ENCODE data around the gene RETSAT.

The RETSAT gene

DNA sequence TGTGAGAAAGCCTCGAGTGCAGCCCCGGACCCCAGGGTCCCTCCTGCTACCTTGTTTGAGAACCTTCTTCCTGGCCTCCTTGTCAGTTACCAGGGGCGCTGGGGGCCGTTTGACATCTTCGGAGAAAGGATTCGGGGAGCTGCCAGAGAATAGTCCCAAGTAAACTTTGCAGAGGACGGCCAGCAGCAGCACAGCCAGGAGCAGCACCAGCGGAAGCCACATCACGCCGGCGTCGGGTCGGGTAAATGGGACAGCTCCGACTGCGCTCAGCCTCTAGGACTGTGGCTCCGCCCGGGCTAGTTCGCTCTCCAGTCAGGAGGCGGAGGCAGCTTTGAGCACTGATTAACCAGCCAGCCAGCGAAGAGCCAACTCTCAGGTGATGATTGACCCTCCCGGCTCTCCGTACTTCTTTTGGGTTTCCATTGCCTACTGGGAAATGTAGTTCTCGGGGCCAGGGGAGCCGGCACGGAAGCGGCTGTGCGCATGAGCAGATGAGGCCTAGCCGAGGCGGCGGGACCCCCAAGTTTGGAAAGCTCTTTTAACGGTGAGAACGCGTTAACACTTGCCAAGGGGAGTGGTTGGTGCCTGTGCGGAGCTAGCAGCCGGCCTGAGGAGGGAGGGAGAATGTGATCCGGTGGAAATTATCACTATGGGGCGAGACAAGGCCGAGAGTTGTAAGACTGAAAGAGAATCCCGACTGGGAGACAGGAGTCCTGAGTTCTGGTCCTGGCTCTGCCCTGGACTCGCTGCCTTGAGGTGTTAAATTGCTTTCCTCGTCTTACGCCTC lies at the start of gene RETSAT, which contains the start of gene ELMOD3:
Gene RETSAT, minus strand, starts transcription at position 243 of the 787 bp plus-strand sequence. Its CDS starts 21 bp downstream, at position 222.
Gene ELMOD3, plus strand, starts transcription at position 484 of the 787 bp plus-strand sequence. CDS start 2,430 bp downstream, outside the sequence.
- Histone ChIP-seq H3K9me3 (ENCODE audit: control insufficient read depth in 2 of 2, low read length in 2 of 2) (no peaks in the 10 kb centered on the region), H3K27ac (ENCODE audit: low read length) (peak within 1 kb of the TSS; percentile 90), H3K4me3 (ENCODE audit: low read length in 2 of 2) (peak within 1 kb of the TSS; percentile 99 to 100), H3K27me3 (ENCODE audit: control insufficient read depth in 1 of 2, insufficient read depth in 2 of 2, low read length in 2 of 2) (no peaks in the 10 kb centered on the region), H3K9ac (ENCODE audit: low read length in 2 of 2) (peak within 1 kb of the TSS; percentile 98 to 99), H3K4me1 (ENCODE audit: control insufficient read depth, insufficient read depth, low read length) (peaks cover 28% of the 10 kb centered on the region), H3K36me3 (ENCODE audit: control insufficient read depth in 2 of 2, insufficient read depth in 2 of 2, low read length in 2 of 2) (peaks cover 19 to 30% of the 10 kb centered on the region in 2 donors)

DNA sequence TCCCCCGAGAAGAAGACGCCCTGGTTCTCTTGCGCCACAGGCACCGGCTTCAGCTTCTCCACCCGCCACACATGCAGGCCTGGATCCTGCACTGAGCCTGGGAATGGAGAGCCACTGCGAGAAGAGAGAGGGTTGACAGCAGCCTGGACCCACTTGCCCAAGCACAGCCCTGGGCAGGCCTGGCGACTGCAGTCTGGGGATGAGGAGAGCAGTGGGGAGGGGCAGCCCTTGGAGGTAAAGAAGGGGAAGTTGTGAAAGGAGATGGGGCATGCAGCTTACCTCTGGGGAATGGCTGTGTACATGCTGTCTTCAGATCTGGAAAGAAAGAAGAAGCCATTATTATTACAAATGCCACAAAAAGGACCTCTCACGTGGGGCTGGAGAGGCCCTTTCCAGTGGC lies 47.5 kb upstream of the RETSAT start:
- H3K9ac ChIP-seq (ENCODE audit: low read length in 2 of 2) = no peak overlapping the region
- no peak overlapping the region for H3K27ac ChIP-seq (ENCODE audit: low read length)
- H3K27me3 ChIP-seq (ENCODE audit: control insufficient read depth in 1 of 2, insufficient read depth in 2 of 2, low read length in 2 of 2) = no peaks in the 10 kb centered on the region
- H3K36me3 ChIP-seq (ENCODE audit: control insufficient read depth in 2 of 2, insufficient read depth in 2 of 2, low read length in 2 of 2) = peaks cover 0 to 2% of the 10 kb centered on the region in 2 donors
- H3K4me1 ChIP-seq (ENCODE audit: control insufficient read depth, insufficient read depth, low read length) = peaks cover 19% of the 10 kb centered on the region
- H3K4me3 ChIP-seq (ENCODE audit: low read length in 2 of 2) = no peak overlapping the region
- no peaks in the 10 kb centered on the region for H3K9me3 ChIP-seq (ENCODE audit: control insufficient read depth in 2 of 2, low read length in 2 of 2)

DNA sequence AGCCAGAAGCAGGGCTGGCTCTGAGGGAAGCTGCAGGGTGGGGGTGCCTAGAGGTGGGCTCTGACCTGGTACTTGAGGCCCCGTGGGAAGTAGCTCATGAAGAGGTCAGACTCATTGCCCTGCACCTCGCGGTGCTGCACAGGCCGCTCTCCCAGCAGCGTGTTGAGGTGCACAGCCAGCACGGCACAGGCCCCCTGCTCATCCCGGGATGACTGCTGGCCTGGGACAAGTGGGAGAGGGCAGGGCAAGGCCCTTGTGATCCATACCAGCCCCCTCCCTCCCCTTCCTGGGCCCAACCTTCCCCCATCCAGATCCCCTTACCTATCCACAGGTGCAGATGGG lies 47.1 kb upstream of the RETSAT start:
- Histone ChIP-seq H3K27ac (ENCODE audit: low read length) (no peak overlapping the region), H3K36me3 (ENCODE audit: control insufficient read depth in 2 of 2, insufficient read depth in 2 of 2, low read length in 2 of 2) (peaks cover 0 to 2% of the 10 kb centered on the region in 2 donors), H3K9me3 (ENCODE audit: control insufficient read depth in 2 of 2, low read length in 2 of 2) (no peaks in the 10 kb centered on the region), H3K4me1 (ENCODE audit: control insufficient read depth, insufficient read depth, low read length) (peaks cover 24% of the 10 kb centered on the region), H3K27me3 (ENCODE audit: control insufficient read depth in 1 of 2, insufficient read depth in 2 of 2, low read length in 2 of 2) (no peaks in the 10 kb centered on the region), H3K4me3 (ENCODE audit: low read length in 2 of 2) (no peak overlapping the region), H3K9ac (ENCODE audit: low read length in 2 of 2) (no peak overlapping the region)

DNA sequence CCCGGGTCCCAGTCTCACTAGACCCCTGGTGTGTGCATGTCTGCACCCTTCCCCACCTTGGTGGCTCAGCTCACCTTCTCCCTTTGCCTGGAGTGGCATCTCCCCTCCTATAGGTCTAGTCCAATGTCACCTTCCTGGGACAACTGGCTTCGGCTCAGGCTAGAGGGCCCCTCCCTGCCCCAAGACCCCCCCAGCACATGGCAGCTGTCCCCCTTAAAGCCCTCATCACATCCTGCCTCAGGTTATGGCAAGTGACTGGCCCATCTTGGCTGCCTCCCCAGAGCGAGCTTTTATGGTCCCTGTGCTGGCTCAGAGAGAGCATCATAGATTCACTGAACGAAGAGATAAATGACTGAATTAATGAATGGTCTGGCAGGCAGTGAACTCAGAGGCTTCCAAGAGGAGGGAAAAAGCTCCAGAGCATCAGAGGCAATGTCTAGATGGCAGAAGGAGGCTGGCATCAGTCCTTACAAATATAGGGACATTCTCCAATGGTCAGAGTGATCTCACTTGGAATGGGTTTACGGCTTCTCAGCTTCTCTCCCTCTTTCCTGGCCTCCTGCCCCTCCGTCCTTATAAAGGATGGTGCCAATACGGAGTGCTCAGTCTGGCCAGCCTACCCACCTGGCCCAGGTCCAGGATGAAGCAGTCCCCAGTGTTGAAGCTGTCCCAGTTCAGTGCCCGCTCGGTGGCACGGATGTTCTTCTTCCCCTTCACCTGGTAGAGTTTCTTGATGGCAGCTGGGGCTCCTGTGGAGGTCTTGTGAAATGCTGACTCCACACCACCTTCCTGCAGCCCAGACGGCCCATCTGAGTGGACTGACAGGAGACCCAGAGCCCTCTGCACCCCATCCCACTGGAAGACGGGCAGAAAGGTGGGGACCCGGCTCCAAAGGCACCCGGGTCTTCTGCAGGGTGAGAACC lies 46.5 kb upstream of the RETSAT start:
- peaks cover 0 to 2% of the 10 kb centered on the region in 2 donors for H3K36me3 ChIP-seq (ENCODE audit: control insufficient read depth in 2 of 2, insufficient read depth in 2 of 2, low read length in 2 of 2)
- no peaks in the 10 kb centered on the region for H3K9me3 ChIP-seq (ENCODE audit: control insufficient read depth in 2 of 2, low read length in 2 of 2)
- H3K4me3 ChIP-seq (ENCODE audit: low read length in 2 of 2) = no peak overlapping the region
- peak overlapping the region; percentile 24 for H3K27ac ChIP-seq (ENCODE audit: low read length)
- no peak overlapping the region for H3K9ac ChIP-seq (ENCODE audit: low read length in 2 of 2)
- peaks cover 29% of the 10 kb centered on the region for H3K4me1 ChIP-seq (ENCODE audit: control insufficient read depth, insufficient read depth, low read length)
- no peaks in the 10 kb centered on the region for H3K27me3 ChIP-seq (ENCODE audit: control insufficient read depth in 1 of 2, insufficient read depth in 2 of 2, low read length in 2 of 2)

DNA sequence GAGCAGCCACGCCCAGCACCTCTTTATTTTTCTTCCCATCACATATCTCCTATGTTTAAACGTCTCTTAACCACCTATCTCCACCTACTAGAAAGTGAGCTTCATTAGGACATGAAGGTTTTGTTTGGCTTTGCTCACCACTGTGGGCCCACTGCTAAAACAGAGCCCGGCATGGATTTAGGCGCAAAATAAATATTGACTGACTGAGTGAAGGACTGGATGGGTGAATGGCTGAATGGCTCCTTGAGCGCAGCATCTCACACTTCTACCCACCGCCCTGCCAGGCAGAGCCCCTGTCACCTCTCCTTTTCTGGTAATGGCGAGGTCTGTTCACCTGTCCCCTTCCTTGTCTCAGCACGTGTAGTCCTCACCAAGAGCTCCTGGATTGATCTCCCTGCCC lies 45.7 kb upstream of the RETSAT start:
- peaks cover 0 to 2% of the 10 kb centered on the region in 2 donors for H3K36me3 ChIP-seq (ENCODE audit: control insufficient read depth in 2 of 2, insufficient read depth in 2 of 2, low read length in 2 of 2)
- H3K27me3 ChIP-seq (ENCODE audit: control insufficient read depth in 1 of 2, insufficient read depth in 2 of 2, low read length in 2 of 2) = no peaks in the 10 kb centered on the region
- H3K4me3 ChIP-seq (ENCODE audit: low read length in 2 of 2) = no peak overlapping the region
- H3K9ac ChIP-seq (ENCODE audit: low read length in 2 of 2) = no peak overlapping the region
- peaks cover 32% of the 10 kb centered on the region for H3K4me1 ChIP-seq (ENCODE audit: control insufficient read depth, insufficient read depth, low read length)
- H3K9me3 ChIP-seq (ENCODE audit: control insufficient read depth in 2 of 2, low read length in 2 of 2) = no peaks in the 10 kb centered on the region
- H3K27ac ChIP-seq (ENCODE audit: low read length) = no peak overlapping the region

DNA sequence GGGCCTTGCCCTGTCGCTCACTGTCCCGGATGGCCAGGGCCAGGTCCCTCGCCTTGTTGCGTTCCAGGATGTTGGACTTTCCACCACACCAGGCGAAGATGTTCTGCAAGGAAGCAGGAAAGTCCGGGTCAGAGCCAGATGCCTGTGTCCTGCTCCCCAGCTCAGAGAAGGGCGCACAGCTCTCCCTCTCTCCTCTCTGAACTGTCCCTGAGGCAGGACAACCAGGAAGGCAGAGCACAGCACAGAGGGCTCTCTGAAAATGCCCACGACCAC lies 44.8 kb upstream of the RETSAT start:
- Histone ChIP-seq H3K4me1 (ENCODE audit: control insufficient read depth, insufficient read depth, low read length) (peaks cover 40% of the 10 kb centered on the region), H3K36me3 (ENCODE audit: control insufficient read depth in 2 of 2, insufficient read depth in 2 of 2, low read length in 2 of 2) (peaks cover 0 to 4% of the 10 kb centered on the region in 2 donors), H3K9me3 (ENCODE audit: control insufficient read depth in 2 of 2, low read length in 2 of 2) (no peaks in the 10 kb centered on the region), H3K27ac (ENCODE audit: low read length) (peak overlapping the region; percentile 66), H3K9ac (ENCODE audit: low read length in 2 of 2) (no peak overlapping the region), H3K27me3 (ENCODE audit: control insufficient read depth in 1 of 2, insufficient read depth in 2 of 2, low read length in 2 of 2) (no peaks in the 10 kb centered on the region), H3K4me3 (ENCODE audit: low read length in 2 of 2) (no peak overlapping the region)

DNA sequence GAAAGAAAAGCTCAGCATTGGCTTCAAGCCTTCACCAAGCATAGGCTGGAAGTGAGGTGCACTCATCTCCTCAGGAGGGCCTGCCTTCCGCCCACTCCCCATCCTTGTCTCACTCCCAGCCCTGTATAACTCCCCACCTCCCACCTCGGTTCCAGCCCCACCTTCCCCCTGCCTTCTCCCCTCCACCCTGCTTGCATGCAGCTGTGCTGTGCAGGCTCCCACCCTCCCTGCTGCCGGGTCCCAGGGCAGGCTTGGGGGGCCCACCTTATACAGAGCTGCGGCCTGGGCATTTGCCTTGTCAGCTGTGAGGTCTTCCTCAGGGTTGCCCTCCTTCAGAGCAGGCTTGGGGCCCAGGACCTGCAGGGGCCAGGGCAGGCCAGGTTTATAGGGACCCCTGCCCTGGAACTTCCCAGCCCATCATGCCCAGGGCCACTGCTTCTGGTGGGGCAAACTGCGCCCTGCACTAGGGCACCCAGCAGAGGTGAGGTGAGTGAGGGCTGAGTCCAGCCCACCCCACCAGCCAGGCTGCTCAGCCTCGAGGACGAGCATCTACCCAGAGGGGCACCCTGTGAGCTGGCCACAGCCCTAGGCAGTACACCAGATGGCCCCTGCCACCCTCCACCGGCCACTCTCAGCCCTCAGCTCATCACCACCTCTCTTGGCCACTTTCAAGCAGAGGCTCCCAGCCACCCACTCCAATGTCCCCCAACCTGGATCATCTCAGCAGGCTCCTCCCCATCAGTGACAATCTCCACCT lies 44.3 kb upstream of the RETSAT start:
- Histone ChIP-seq H3K4me1 (ENCODE audit: control insufficient read depth, insufficient read depth, low read length) (peaks cover 42% of the 10 kb centered on the region), H3K36me3 (ENCODE audit: control insufficient read depth in 2 of 2, insufficient read depth in 2 of 2, low read length in 2 of 2) (peaks cover 0 to 5% of the 10 kb centered on the region in 2 donors), H3K9ac (ENCODE audit: low read length in 2 of 2) (no peak overlapping the region), H3K9me3 (ENCODE audit: control insufficient read depth in 2 of 2, low read length in 2 of 2) (no peaks in the 10 kb centered on the region), H3K27ac (ENCODE audit: low read length) (peak overlapping the region; percentile 66), H3K27me3 (ENCODE audit: control insufficient read depth in 1 of 2, insufficient read depth in 2 of 2, low read length in 2 of 2) (no peaks in the 10 kb centered on the region), H3K4me3 (ENCODE audit: low read length in 2 of 2) (no peak overlapping the region)

DNA sequence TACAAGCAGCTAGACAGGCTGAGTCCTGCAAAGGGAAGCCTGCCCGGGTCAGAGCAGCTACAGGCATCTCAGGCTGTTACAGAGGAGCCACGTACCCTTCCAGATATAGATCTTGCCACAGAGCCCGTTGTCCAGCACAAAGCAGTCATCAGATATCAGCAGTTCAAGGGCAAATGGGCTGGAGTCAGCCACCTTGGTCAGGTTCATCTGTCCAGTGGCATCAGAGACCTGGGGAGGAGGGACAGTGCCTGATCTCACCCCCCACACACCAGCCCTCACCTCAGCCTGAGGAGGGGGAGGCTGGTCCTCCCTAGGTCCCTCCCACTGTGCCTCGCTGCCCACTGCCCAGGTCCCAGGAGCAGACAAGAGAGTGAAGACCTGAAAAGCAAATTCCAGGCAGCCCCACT lies 43.6 kb upstream of the RETSAT start:
- Histone ChIP-seq H3K36me3 (ENCODE audit: control insufficient read depth in 2 of 2, insufficient read depth in 2 of 2, low read length in 2 of 2) (peaks cover 0 to 5% of the 10 kb centered on the region in 2 donors), H3K4me1 (ENCODE audit: control insufficient read depth, insufficient read depth, low read length) (peaks cover 42% of the 10 kb centered on the region), H3K27me3 (ENCODE audit: control insufficient read depth in 1 of 2, insufficient read depth in 2 of 2, low read length in 2 of 2) (no peaks in the 10 kb centered on the region), H3K4me3 (ENCODE audit: low read length in 2 of 2) (no peak overlapping the region), H3K9ac (ENCODE audit: low read length in 2 of 2) (peak overlapping the region in 1 of 2 donors; percentile 13), H3K27ac (ENCODE audit: low read length) (peak overlapping the region; percentile 66), H3K9me3 (ENCODE audit: control insufficient read depth in 2 of 2, low read length in 2 of 2) (no peaks in the 10 kb centered on the region)

DNA sequence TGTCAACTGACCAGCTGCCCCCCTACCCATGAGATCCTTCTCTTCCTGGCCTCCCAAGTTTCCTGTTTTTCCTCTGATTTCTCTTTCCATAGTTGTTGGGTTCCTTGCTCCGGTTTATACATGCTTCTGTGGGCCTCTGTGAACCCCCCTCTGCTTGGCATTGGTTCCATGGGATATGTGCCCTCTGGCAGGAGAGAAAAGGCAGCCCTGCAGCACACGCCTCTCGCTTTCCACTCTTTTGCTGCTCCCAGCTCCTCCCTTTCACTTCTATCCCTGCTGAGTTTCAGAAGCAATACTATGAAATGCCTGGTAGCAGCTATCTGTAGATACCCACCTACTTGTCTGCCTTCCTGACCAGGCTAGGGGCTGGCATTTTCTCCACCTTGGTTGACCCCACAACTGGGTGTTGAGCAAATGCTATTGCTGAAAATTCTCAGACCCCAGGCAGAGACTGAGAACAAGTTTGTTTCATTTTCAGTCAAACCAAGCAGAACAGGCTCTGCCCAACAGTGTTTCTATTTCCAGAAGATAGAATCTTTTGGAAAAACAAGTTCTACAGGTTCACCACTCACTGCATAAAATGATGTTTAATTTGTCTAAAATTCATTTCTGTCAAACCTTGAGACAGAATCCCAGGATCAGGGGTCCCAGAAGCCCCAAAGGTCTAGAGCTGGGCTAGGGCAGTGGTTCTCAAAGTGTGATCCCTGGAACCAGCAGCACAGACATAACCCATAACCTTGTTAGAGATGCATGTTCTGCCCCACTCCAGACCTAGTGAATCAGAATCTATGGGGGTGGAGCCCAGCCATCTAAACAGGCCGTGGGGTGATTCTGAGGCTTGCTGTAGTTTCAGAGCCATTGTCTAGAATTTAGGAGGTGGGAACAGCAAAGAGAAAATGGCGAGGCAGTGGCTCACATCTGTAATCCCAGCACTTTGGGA lies 42.5 kb upstream of the RETSAT start:
- Histone ChIP-seq H3K27me3 (ENCODE audit: control insufficient read depth in 1 of 2, insufficient read depth in 2 of 2, low read length in 2 of 2) (no peaks in the 10 kb centered on the region), H3K9ac (ENCODE audit: low read length in 2 of 2) (peak overlapping the region; percentile 5 to 71), H3K4me3 (ENCODE audit: low read length in 2 of 2) (peak overlapping the region in 1 of 2 donors; percentile 63), H3K9me3 (ENCODE audit: control insufficient read depth in 2 of 2, low read length in 2 of 2) (no peaks in the 10 kb centered on the region), H3K4me1 (ENCODE audit: control insufficient read depth, insufficient read depth, low read length) (peaks cover 42% of the 10 kb centered on the region), H3K27ac (ENCODE audit: low read length) (peak overlapping the region; percentile 79), H3K36me3 (ENCODE audit: control insufficient read depth in 2 of 2, insufficient read depth in 2 of 2, low read length in 2 of 2) (peaks cover under 1 to 6% of the 10 kb centered on the region in 2 donors)

Measured in stomach smooth muscle (tissue), 2 donors.